Right ventricle myocardium superior (tissue), 1 donor: ENCODE results near the gene TMF1. TPM values are rescaled to one million over a fixed set of nuclear protein-coding genes. Genes with fewer than 3 reads are reported as not detected.

ENCODE experiments used
- ATAC-seq: fragments of 200-7000 bp; cut with Tn5 transposase; one replicate; pipeline ENCODE4 v1.9.1; 2020; ENCODE audit warnings: mild to moderate bottlenecking; ENCODE audit not compliant: poor library complexity
- DNase-seq: peaks from one replicate; pipeline ENCODE4 v3.0.0-alpha.2; 2020
- intact Hi-C: fragments of 100-400 bp; cut with DNase I; formaldehyde crosslinking; loops from one replicate; pipeline ENCODE4 v1.11.2; 2022
- total RNA-seq: library from RNA; stranded (reverse); fragmentation: NEBNext Ultra II Directional; extraction: Animal tissue kit (Norgen Biotek cat#: 25700); gene quantifications from one replicate; pipeline ENCODE4 v1.2.1, GENCODE V29; 2021
- donor health status: DM: no; HTN: yes; CAD: no; lungs with severe emphysema.

Gene TMF1
- total RNA-seq, 1 donor from 2014 or later = 16.6 TPM

DNA sequence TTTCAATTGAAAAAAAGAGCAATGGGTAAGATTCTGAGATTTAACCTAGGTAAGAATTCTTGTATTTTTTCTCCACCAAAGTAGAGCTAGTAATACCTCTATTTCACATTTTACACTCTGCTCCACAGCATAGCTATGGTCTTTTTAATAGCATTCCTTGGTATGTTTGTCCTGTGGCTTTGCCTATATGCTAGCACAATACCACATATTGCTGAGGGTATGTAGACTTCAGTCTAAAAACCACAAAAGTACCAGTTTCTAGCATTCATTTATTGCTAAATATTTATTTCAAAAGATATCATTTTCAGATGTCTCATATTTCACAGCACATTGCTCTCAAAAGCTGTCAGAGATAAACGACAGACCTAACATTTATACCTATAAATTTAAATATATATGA, 20.5 kb downstream of the TMF1 start:
- no peak for ATAC-seq
- no peak for DNase-seq
- intact Hi-C loops = no loop called here

DNA sequence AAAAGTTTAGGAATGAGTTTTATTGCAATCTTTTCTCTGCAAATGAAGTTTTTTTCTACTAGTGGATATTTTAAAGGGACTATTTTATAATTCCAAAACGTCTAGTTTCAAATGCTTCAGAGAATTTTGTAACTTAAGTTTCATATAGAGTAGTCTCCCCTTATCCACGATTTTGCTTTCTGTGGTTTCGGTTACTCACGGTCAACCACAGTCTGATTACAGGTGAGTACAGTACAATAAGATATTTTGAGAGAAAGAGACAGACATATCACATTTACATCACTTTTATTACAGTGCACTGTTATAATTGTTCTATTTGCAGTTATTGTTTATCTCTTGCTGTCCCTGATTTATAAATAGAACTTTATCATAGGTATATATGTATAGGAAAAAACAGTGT, 31.3 kb downstream of the TMF1 start:
- intact Hi-C loops = no loop called here
- DNase-seq = no peak
- no peak for ATAC-seq

DNA sequence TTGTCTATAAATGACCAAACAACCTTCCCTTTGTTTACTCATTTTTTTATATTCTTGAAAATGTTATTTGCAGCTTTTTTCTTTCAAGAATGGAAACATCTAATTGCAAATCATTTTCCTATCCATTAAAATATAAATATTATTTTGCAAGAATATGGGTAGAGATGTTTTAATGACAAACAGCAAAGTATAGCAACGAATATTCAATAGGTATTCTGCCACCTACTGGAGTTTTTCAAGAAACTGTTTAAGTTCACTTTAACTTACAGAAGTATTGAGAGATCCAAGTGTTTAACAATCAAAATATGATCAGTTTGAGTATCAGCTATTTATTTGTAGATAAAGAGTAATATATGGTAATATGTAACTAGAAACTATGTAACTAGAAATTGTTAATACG, 31.7 kb downstream of the TMF1 start:
- intact Hi-C loops = no loop called here
- ATAC-seq (no peak), DNase-seq (no peak)

- DNase-seq (no peak), ATAC-seq (no peak)
- intact Hi-C loops = no loop called here
Measured at GRCh38 chr3:69016901-69017300, 35.2 kb downstream of the TMF1 start.

DNA sequence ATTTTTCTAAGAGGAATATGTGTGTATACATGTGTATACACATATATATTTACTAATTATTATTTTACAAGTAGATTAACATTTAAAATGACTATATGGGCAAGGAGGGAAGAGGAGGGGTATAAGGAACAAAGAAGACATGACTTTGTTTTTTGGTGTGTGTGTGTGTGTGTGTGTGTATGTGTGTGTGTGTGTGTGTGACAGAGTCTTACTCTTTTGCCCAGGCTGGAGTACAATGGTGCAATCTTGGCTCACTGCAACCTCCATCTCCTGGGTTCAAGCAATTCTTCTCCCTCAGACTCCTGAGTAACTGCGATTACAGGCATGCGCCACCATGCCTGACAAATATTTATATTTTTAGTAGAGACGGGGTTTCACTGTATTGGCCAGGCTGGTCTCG, 36.0 kb downstream of the TMF1 start:
- ATAC-seq (no peak), DNase-seq (no peak)
- intact Hi-C loops = no loop called here

GRCh38 chr3:69014022-69014580, 38.0 kb downstream of the TMF1 start:
- ATAC-seq (no peak), DNase-seq (no peak)
- intact Hi-C loops = no loop called here

DNA sequence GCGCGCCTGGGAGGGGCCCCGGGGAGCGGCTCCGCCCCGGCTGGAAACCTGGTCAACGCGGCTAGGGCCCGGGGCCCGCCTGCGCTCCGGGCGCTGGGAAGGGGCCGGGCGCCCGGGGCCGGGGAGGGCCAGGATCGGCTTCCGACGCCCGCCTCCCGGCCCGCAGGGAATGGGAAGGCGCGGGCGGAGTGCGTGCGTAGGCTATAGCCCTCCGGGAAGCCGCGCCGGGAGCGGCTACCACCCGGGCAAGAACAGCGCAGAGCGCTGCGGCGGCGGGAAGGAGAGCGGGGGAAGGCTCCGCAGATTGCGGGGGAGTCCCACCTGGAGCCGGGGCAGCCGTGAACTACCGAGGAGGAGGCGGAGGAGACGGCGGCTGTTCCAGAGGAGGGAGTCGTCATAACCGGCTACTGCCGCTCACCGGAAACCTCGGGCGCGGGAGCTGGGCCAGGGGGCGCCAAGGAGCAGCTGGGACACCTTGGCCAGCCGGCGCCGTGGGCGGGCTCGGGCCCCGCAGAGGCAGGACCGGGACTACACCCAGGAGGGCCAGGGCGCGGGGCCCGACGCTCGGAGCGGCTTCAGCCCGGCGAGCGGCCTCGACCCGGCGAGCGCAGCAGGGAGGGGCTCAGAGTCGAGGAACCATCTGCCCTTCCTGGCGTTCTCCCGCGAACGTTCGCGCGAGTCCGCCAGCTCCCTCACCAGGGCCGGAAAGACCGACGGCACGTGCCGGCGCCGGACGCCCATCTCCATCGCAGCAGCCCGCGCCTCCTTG, 38.7 kb downstream of the TMF1 start, which contains the start of gene EOGT:
EOGT (minus strand) TSS at position 432 of the 769 bp plus-strand sequence. CDS start 3,838 bp downstream, outside the sequence.
- ATAC-seq = peak; percentile 93
- intact Hi-C loops = no loop called here
- peak; percentile 95 for DNase-seq

DNA sequence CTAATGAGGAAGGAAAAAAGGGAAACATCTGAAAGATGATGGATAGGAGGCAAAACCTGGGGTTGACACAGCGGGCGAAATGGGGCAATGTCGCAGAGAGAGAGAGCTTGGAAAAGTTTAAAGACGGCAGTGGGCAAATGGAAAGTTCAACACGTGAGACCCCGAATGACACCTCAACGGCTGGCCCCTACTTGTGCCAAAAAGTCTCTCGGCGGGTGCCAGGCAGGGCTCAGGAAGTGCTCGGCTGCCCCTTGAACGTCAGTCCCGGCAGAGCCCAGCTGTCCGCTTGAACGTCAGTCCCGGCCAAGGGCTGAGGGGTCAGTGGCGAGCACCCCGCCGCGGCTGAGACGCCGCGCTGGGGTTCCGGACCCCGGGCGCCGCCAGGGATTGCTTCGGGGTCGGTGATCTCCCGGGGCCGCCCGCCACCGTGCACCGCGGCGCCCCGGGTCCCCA, 39.3 kb downstream of the TMF1 start:
- ATAC-seq = peak; percentile 55
- DNase-seq = peak; percentile 70
- intact Hi-C loops = no loop called here

DNA sequence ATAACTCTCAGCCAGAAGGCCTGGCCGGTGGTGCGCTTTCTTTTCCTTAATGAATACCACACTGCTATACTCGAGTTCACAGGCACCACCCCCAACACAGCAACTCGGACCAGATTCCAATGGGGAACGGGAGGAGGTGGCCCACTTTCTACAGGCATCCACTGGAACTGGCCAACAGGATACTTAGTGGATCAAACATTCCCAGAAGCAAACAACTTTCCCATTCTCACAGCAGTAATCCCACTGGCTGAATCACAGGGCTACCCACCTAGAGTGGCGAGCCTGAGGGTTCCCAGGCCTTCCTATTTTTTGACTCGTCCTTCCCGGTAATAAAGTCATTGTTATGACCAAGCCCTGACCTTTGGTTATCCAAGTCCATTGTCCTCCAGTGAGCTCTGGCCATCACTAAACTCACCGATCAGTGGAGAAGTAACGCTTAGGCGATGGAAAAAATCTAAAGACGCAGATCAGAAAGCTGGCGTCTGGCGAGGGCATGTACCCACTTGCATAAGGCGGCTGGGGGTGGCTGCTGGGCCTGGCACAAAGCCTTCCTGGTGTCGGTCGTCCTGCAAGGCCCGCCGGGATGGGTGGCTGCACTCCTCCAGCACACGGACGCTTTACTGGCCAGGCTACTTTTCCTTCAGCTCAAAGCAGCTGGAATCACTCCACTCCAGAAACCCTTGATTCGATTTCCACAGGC, 39.9 kb downstream of the TMF1 start:
- ATAC-seq (peak; percentile 23), DNase-seq (peak; percentile 66)
- intact Hi-C loops = no loop called here

GRCh38 chr3:69011096-69011730, 40.9 kb downstream of the TMF1 start:
- no peak for ATAC-seq
- intact Hi-C loops = no loop called here
- no peak for DNase-seq

- no peak for DNase-seq
- intact Hi-C loops = no loop called here
- no peak for ATAC-seq
Measured at GRCh38 chr3:69009559-69010410, 42.3 kb downstream of the TMF1 start.

DNA sequence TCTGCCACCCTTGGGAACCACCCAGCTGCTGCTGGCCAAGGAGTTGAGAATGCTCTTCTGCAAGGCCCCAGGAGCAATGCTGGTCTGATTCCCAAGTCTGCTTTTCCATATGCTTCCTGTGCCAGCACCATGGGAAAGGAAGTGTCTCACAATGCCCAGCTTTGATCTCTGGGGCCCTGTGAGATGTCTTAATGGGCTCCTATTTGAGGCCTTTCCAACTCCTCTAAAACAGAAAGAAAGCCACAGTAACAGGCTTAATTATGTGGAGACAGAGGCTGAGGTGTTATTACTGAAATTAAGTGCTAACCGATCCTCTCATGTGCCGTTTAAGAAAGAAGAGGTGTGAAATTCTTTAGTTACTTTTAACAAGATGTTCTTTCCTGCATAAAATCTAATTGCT, 43.2 kb downstream of the TMF1 start:
- intact Hi-C loops = no loop called here
- DNase-seq (no peak), ATAC-seq (no peak)

DNA sequence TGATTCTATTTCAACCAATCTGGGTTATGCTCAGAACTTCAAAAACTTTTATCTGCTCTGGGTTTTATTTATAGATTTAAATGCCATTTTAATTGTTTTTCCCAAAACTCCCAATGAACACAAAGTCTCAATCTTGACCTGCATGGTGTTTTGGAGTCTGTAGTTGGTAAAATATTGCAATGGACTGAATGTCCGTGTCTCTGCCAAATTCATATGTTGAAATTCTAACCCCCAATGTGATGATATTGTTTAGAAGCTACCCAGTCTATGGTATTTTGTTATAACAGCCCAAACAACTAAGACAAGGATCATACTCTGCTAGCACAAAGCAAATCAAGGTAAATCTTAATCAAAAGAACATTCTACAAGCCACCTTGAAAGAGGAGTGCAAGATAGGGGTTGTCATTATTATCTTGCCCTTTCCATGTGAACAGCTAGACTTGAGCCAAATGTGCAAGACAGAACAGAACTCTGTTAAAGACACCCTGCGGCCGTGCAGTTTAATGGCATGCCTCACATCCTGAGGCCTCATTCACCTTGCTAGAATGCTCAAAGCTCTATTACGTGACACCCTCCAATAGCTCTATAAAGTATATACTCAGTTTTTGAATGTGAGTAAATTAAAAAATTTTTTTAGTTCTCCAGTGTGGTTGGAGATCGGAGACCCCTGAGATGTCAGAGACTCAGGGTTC, 46.2 kb downstream of the TMF1 start:
- DNase-seq = no peak
- intact Hi-C loops = no loop called here
- ATAC-seq = no peak

DNA sequence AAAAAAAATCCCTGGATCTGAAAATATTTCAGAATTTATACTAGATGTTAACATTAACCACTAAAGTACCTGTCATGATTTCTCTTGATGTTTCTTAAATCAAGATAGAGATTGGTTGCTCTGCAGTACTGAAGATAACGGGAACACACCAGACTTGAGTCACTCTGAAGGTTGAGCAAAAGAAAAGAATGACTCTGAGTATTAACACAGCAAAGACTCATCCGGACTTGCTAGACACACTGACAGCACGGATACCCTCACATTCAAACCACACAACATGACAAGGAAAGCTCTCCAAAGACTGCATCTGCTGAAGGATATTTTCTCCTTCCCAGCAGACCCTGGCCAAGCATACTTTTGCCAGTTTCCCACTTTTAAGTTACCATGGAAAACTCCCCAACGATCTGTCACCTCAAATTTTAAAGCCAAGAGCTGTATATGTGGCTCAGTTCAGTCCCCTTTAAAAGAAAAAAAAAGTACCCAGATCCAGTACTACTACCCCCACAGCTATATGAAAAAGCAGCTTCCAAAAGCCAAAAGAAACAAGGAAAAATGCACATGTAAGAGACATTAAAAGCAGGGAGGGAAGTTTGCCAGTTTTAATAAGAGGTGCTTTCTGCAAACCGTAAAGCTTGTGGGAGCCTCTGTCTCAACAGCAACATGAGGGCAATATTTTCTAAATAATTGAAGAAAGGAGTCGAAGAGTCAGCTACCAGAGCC, 46.9 kb downstream of the TMF1 start:
- ATAC-seq (no peak), DNase-seq (no peak)
- intact Hi-C loops = no loop called here

DNA sequence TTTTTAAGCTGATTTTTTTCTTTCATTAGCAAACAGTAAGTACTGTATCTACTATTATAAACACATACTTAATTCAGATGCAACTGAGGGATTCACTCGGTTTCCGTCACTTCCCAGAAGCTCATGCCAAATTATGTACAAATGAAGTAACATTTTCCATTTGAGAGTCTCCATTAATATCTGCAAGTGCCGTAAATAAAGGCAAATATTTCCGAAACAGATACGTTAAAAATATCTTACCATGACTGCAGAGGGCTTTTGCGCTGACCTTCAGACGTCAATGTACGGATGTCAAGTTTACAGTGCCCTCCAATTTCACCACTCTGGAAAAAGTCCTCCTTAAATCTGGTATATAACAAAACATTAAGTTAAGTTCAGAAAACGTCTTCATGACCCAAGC, 48.0 kb downstream of the TMF1 start:
- DNase-seq = no peak
- ATAC-seq = no peak
- intact Hi-C loops = no loop called here

GRCh38 chr3:68999605-69000004, 52.5 kb downstream of the TMF1 start:
- ATAC-seq (no peak), DNase-seq (no peak)
- intact Hi-C loops = no loop called here

GRCh38 chr3:68999158-68999557, 53.0 kb downstream of the TMF1 start:
- DNase-seq = no peak
- no peak for ATAC-seq
- intact Hi-C loops = no loop called here
